KOPT-K1 (cell line): ENCODE data around the gene NPC2.

ENCODE experiments used
- H3K27ac ChIP-seq: fragments of 200-600 bp; sonication (generic); 2 replicates; pipeline ENCODE4 v1.5.1; 2016; ENCODE audit warnings: antibody characterized with exemption, mild to moderate bottlenecking, low read depth, low read length; ENCODE audit not compliant: poor library complexity, severe bottlenecking
- H3K36me3 ChIP-seq: fragments of 200-600 bp; sonication (generic); 2 replicates; pipeline ENCODE4 v1.5.1; 2017; ENCODE audit warnings: antibody characterized with exemption, mild to moderate bottlenecking, low read length, moderate library complexity; ENCODE audit not compliant: insufficient read depth
- H3K9me3 ChIP-seq: fragments of 200-600 bp; sonication (generic); 2 replicates; pipeline ENCODE4 v1.5.1; 2017; ENCODE audit warnings: antibody characterized with exemption, low read length, mild to moderate bottlenecking; ENCODE audit not compliant: insufficient read depth, poor library complexity, severe bottlenecking

The NPC2 gene

GRCh38 chr14:74501135-74501614 lies 8.1 kb upstream of the NPC2 start:
- 0 out of 2 replicates have a peak, but pooled peaks cover 7% of the 10 kb centered on the region for H3K36me3 ChIP-seq
- no peak overlapping the region for H3K27ac ChIP-seq
- no peaks in the 10 kb centered on the region for H3K9me3 ChIP-seq

GRCh38 chr14:74500417-74501134 lies 7.5 kb upstream of the NPC2 start:
- Histone ChIP-seq H3K36me3 (peaks cover 12% of the 10 kb centered on the region; the same call in 1 of the 2 replicates), H3K27ac (no peak overlapping the region), H3K9me3 (no peaks in the 10 kb centered on the region)

- peaks cover 17% of the 10 kb centered on the region; the same call in 1 of the 2 replicates for H3K36me3 ChIP-seq
- H3K9me3 ChIP-seq = no peaks in the 10 kb centered on the region
- no peak overlapping the region for H3K27ac ChIP-seq
Observed at GRCh38 chr14:74495356-74495755, 2.3 kb upstream of the NPC2 start.

GRCh38 chr14:74493343-74494261 lies 497 bp upstream of the NPC2 start, which contains the start of gene ISCA2:
ISCA2 (plus strand) TSS chr14:74493765; CDS start chr14:74493775, 10 bp downstream.
- Histone ChIP-seq H3K9me3 (no peaks in the 10 kb centered on the region), H3K36me3 (peaks cover 17% of the 10 kb centered on the region; the same call in 1 of the 2 replicates), H3K27ac (peak within 1 kb of the TSS; percentile 71)

GRCh38 chr14:74491956-74492775 lies 939 bp downstream of the NPC2 start:
- Histone ChIP-seq H3K27ac (peak overlapping the region; percentile 65), H3K9me3 (no peaks in the 10 kb centered on the region), H3K36me3 (peaks cover 14% of the 10 kb centered on the region; the same call in 1 of the 2 replicates)

GRCh38 chr14:74490486-74490885 lies 2.6 kb downstream of the NPC2 start:
- Histone ChIP-seq H3K9me3 (no peaks in the 10 kb centered on the region), H3K27ac (no peak overlapping the region), H3K36me3 (peaks cover 3% of the 10 kb centered on the region; the same call in 1 of the 2 replicates)

DNA sequence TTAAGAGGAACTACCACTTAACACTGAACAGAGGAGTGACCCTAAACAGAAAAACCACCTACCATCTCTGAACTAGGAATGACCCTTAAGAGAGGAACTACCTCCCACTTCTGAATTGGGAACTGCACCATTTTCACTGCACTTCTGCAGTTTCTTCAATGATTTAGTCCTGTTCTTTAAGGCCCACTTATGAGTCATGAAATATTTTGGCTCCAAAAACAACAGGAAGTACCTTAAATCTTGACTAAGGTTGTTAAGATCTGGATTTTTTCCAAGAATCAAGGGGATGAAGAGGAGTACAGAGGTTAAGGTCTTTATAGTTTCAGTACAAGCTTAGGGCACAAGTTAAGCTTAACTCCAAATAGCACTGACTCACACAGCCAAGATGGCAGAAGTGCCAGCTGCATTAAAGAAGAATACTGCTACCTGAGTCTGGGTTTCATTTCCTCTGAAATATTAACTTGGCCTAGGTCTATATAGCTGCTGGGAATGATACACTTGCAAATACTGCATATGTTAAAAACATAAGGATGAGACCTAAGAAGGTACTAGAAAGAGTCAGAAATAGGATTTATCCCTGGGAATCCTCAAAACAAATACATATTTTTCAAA lies 4.2 kb downstream of the NPC2 start:
- Histone ChIP-seq H3K27ac (no peak overlapping the region), H3K9me3 (no peaks in the 10 kb centered on the region), H3K36me3 (peaks cover 5% of the 10 kb centered on the region; the same call in 1 of the 2 replicates)

DNA sequence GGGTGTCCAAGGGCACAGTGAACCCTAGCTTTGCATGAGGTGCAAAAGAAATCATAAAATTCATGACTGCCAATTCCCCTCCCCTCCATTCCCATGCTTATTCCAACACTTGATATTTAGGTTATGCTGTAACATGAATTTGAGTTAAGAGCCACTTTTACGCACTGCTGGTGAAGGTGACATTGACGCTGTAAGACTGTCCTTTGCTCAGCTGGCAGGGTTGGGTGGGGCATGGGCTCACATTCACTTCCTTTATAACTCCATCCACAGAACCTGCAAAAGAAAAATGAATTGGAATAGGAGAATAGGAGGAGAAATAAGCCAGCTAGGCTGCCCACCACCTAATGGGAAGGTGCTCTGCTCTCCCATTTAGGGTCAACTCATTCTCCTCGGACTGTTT lies 6.9 kb downstream of the NPC2 start:
- Histone ChIP-seq H3K9me3 (no peaks in the 10 kb centered on the region), H3K27ac (no peak overlapping the region), H3K36me3 (peaks cover 5% of the 10 kb centered on the region; the same call in 1 of the 2 replicates)

GRCh38 chr14:74483321-74483720 lies 9.8 kb downstream of the NPC2 start:
- Histone ChIP-seq H3K36me3 (peaks cover 18% of the 10 kb centered on the region), H3K27ac (no peak overlapping the region), H3K9me3 (no peaks in the 10 kb centered on the region)

DNA sequence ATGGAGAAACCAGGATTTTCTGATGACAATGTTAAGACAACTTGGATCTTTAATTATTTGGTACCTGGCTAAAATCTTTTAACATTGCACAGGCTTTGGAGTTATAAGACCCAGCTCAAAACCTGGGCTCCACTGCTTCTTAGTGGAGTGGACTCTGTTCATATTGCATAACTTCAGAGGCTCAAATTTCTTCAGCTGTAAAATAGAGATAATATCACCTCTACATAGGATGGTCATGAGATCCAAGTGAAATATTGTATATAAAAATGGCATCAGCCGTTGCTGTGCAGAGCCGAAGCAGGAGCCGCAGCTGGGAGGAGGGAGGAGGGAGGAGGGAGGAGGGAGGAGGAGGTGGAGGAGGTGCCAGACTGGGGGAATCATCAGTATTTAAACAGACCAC lies 10.5 kb downstream of the NPC2 start:
- no peak overlapping the region for H3K27ac ChIP-seq
- H3K36me3 ChIP-seq = peaks cover 18% of the 10 kb centered on the region

GRCh38 chr14:74480046-74480445 lies 13.1 kb downstream of the NPC2 start:
- no peaks in the 10 kb centered on the region for H3K9me3 ChIP-seq
- peaks cover 18% of the 10 kb centered on the region for H3K36me3 ChIP-seq
- H3K27ac ChIP-seq = no peak overlapping the region

More for the DNA sequence above, 10.5 kb downstream of the NPC2 start:
- no peaks in the 10 kb centered on the region for H3K9me3 ChIP-seq

- H3K9me3 ChIP-seq = no peaks in the 10 kb centered on the region
- peaks cover 14% of the 10 kb centered on the region for H3K36me3 ChIP-seq
- no peak overlapping the region for H3K27ac ChIP-seq
Observed at GRCh38 chr14:74478996-74479635, 14.0 kb downstream of the NPC2 start.

DNA sequence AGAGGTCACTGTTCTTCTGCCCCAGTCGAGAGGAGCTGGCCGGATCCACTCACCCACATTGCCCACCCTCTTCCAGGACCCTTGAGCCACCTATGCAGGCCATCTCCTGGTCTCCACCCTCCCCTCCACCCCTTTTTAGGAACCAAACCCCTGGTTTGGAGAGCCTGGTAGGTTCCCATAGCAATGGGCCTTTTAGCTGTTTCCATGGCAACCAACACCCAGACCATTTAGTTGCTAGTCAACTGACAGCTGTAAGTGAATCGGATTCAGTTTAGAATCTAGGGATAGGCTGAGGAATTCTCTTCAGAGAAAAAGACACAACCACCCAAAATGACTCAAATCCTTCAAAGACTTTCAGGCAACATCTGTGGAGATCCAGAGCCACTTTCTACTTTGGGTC lies 16.5 kb downstream of the NPC2 start:
- H3K27ac ChIP-seq = no peak overlapping the region
- no peaks in the 10 kb centered on the region for H3K9me3 ChIP-seq
- peaks cover 13% of the 10 kb centered on the region for H3K36me3 ChIP-seq

- H3K36me3 ChIP-seq = peaks cover 12% of the 10 kb centered on the region
- H3K9me3 ChIP-seq = no peaks in the 10 kb centered on the region
- no peak overlapping the region for H3K27ac ChIP-seq
Observed at GRCh38 chr14:74476107-74476506, 17.0 kb downstream of the NPC2 start.
